C1 segment of cervical spinal cord (tissue), 14 donors: ENCODE measurements around the gene CLCNKB.
"Not testable (repeated sequence)": the region's sequence is repeated elsewhere in the genome, so short reads cannot be mapped to it uniquely, and the experiment has no call there.

Experiments
- DNase-seq, 14 donors: peaks; one replicate each; lab custom pipeline; 2025; lab: John Stamatoyannopoulos, UW

The CLCNKB gene

DNA sequence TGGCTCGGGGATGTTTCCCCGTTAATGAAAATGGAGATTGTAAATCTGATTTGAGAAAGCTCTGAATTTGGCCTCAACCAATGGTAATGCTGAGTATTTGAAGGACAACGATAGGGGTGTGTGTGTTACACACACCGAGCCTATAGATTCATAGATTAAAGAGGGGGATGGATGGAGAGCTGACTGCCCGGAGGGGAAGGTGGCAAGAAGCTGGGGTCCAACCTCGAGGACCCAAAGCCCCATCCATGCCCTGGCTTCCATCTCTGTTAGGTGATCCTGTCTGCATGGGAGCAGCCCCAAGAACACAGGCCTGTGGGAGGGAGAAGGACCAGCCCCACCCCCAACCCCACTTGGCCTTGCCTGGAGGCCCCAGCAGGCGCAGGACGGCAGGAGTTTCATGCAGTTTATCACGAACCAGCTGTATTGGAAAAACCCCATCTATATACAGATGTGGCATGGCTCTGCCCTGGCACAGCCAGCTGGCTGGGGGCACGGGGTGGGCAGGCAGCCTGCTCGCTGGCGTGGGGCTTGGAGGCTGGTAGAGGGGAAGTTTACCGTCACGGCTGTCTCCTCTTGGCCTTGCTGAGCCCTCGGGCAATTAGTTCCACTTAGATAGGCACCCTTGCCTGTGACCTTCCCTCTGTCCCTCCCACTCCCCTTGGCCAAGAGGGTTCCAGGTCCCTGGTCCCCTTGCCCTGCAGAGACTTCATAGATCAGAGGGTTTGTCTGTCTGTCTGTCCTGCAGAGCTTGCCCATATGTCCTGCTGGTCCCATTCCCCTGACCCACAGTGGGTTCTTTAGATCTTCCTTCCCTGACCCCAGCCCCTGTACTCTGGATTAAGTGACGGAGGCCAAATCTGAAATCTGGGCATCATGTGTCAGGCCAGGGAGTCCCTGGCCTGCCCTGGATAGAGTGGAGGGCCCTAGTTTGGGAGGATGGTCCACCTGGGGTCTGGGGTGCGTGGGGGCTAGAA lies 28.8 kb upstream of the CLCNKB start:
- DNase-seq = peak in 1 of 14 donors; percentile 57

DNA sequence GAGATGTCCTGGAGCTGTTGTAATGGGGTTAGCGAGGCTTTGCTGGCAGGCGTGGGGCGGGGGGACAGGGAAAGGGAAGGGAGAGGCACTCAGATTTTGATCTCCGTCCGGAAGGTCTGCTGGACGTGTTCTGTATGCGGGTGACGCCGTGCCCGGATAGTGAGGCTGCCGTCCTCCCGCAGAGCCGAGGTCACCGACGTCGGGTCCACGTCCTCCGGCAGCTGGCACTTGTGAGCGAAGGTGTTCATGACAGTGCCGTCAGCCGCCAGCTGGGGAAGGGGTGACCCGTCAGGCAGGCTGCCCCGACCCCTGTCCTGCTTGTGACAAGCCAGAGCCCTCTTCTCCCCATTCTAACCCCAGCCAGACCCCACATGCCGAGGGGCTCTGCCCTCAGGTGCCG lies 28.1 kb upstream of the CLCNKB start:
- DNase-seq = no peak

DNA sequence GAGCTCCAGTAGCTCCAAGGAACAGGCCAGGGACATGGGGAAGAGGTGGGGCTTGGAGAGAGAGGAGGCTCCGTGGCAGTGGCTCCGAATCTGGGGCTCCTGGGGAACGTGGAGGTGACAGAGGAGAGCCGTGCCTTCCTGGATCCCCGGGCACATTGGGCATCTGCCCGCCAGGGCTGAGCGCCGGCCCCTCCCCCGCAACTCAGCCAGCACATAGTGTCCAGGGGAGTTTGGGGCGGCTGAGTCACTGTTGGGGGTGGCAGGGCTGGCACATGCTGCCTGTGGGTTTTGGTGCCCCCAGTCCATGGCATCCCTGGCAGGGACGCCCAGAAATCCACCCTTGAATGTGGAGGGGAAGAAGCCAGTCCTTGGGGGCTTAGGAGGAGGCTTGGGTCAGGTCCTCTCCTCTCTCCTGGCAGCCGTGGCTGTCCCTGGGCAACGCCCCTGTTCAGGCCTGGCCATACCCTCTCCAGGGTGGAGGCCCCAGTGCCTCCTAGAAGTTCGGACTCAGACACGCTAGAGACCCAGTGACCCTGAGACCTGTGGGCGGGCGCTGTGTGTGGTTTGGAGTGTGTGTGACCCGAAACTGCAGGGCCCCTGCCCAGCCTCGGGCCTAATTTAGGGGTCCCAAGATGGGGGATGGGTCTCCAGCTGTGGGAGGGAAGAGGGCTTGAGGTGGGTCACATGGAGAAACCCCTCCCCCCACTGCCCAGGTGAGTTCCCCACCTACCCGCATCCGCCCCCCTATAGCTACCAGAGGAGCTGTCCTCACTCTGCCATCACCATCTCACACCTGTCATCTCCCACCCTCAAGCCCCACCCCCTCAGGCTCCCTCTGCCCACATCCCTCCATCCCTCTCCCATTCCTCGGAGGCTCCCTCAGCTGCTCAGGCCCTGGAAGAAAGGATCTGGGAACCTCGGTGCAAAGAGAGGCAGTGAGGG lies 27.4 kb upstream of the CLCNKB start:
- peak in 1 of 14 donors; percentile 57 for DNase-seq

DNA sequence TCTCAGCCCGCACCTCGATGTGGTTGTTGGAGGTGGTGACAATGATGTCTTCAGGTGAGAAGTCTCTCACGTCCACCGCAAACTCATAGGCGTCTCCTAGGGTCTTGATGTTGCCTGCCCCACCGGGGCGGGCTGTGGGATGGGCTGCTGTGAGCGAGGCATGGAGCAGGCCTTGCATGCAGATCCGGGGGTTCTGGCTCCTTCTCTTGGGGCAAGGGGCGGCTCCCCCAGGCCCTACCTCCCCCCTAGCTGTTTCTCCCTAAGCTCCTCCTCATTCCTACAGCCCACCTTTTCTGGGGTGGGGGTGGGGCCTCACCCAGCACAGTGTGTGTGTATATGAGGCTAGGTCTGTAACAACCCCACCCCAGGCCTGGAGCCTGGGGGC lies 26.5 kb upstream of the CLCNKB start:
- no peak for DNase-seq

DNA sequence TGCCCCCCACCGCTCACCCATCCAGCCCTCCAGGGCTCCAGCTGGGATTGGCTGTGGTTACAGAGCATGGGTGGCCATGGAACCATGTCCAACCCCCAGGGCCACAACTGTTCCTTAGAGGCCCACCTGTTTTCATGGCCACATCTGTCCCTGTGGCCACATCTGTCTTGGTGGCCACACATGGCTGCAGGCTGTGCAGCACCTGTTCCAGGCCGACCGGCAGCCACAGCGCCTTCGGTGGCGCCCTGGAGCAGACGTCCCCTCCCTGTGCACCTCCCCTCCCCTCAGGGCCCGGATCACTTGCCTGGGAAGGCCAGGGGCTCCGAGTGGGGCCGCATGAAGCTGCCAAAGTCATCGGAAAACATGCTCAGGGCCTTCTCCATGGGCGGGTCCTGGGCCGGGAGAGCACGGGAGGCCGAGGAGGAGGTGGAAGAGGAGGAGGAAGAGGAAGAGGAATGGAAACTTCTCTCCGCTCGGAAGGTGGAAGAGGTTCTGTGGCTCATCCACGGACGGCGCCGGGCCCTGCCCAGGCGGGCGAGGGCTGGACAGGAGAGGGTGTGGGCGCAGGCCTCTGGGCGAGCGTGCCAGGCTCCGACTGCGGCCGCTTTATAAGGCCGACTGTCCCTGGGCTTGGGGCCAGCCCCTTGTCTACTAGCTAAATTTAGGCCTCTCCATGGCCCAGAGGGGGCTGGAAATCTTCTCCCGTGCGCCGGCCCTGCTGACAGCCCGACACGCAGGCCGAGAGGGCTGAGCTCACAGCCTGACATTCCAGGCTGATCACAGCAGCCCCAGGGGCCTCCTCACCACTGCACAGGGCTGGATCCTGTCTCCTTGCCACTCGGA lies 25.9 kb upstream of the CLCNKB start, which contains the start of gene HSPB7:
Gene HSPB7, minus strand, starts transcription at position 583 of the 843 bp plus-strand sequence. Its CDS starts 80 bp downstream, at position 503.
- DNase-seq = peak in 11 of 14 donors; percentile 7 to 95 (median 33)

DNA sequence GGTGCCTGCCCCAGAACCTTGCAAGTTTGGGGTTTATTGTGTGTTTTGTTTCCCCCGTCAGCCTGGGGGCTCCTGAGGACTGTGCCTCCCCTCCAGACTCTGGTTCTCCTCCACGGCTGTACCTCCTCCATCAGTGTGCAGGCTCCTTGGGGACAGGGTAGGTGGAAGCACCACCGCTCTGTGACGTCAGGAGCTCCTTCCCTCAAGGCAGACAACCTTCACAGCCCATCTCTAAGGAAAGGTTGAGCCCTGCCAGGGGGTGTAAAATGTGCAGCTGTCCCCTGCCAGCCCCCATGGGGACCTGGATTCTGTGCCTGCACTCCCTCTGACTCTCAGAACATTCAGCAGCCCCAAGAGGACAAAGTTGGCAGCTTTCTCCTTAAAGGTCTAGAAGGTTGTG lies 25.3 kb upstream of the CLCNKB start:
- no peak for DNase-seq

DNA sequence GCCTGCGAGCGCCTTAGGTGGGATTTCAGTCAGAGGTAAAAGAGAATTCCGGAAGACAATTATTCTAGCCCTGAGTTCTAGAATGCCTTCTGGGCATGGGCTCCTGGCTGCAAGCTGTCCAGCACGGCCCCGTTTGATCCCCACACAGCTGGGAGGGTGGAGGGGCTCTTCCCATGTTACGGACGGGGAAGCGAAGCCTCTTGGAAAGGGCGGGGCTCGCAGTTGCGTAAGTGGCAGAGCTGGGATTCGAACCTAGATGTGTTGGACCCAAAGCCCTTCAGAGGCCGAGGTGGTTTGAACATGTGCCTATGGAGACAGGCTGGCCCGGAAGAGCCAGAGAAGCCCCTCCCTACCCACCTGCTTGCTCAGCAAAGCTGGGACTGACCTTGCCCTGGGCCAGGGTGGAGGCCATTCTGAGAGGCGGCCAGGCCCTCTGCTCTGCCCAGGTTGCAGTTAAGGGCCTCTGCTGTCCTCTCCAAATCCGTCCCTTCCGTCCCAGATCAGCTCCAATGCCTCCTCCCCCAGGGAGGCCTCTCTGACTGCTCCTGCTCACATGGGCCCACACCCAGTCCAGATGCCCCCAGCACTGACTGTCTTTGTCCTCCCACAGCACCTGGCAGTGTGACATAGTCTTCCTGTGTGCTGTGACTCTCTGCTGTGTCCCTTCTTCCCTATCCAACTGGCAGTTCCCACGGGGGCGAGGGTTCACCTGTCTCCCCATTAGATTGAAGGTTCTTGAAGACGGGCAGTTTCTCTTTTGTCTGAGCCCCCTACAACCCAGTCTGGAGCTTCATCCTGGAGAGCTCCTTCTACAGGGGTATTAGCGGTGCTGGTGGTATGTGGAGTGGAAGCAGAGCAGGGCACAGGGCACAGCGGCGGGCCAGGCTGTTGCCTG lies 24.6 kb upstream of the CLCNKB start:
- peak in 1 of 14 donors; percentile 19 for DNase-seq

DNA sequence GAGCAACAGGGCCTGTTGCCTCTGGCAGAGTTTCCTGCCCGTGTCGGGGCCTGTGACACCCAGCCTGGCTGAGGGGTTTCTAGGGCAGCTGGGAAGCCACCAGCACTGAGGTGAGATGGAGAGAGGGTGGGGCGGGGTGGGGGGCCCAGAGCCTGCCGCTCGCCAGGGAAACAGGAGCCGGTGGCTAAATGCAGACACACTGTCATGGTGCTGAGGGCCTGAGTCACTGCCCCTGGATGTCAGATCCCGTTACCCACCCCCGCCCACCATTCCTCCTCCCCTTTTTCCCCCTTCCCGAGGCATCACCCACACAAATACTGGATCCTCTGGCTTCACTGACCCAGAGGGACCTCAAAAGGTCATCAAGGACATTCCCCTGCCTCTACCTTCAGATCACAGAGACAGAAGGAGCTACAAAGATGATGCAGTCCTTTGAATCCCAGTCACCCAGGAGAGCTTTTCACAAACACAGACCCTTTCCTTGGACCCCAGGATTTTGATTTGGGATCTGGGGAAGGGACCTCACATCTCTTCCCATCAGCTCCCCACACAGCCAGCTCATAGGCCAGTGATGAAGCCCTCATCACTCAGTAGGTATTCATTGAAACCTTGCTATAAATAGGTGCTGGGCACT lies 23.8 kb upstream of the CLCNKB start:
- peak in 4 of 14 donors; percentile 8 to 79 (median 12) for DNase-seq

DNA sequence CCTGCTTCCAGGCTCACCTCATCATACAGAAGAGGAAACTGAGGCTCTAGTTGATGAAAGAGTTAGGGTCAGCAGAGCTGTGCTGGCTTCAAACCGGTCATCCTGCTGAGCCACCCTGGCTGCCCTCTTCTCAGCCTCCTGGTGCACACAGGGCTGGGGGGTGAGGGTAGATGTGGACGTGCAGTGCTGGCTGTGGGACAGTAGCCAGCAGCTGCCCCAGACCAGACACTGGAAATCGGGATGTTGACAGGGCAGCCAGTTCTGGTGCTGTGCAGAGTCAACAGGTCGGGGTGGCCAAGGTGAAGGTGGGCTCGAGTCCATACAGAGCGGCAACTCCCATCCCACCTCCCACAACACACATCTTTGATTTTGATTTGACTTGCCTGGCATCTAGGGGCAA lies 23.3 kb upstream of the CLCNKB start:
- no peak for DNase-seq

DNA sequence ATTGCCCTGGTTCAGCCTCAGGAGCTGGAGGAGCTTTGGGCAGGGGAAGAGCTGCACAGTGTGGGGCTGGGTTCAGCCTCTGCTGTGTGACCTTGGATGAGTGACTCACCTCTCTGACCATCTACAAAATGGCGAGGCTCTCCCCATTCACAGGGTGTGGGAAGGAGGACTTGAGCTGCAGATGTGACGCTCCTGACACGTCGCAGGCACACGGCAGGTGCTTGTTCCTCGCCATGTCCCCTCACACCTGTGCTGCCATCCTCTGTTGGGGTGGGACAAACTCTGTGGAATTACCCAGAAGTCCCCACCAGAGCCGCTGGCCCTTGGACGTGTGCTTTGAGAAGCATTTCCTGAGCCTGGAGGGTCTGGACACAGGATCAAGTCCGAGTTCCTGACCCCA lies 22.7 kb upstream of the CLCNKB start:
- DNase-seq = not testable (repeated sequence)

DNA sequence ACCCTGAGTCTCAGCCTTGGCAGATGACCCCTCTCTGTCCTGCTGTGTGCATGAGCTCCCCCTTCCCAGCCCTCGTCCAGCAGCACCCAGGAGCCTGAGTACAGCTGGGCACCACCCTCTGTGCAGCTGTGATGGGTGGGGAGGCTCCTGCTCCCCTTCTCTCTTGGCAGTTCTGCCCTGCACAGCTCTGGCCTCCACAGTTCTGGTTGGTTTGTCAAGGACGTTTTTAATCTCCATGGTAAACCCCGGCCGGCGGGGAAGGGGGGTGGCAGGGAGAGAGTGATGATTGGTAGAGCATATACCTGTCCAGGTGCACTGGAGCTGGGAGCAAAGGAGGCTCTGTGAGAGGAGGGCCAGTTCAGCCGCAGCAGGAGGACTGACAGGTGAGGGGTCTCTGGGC lies 21.9 kb upstream of the CLCNKB start, which contains the start of gene CLCNKA:
Gene CLCNKA, plus strand, starts transcription at position 356 of the 400 bp plus-strand sequence. CDS start 584 bp downstream, outside the sequence.
- DNase-seq = no peak

DNA sequence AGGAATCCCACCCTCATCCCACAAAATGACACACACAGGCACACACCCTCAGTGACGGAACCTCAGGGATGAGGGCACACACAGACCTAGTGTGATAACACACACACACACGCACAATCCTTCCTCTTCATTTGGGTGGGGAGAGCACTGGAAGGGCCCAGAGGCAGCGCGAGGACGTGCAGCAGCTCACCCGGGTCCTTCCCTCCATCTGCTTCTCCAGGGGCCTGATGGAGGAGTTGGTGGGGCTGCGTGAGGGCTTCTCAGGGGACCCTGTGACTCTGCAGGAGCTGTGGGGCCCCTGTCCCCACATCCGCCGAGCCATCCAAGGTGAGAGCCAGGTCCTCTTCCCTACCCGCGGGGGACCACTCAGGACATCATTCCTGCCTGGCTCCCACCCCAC lies 21.2 kb upstream of the CLCNKB start:
- no peak for DNase-seq

DNA sequence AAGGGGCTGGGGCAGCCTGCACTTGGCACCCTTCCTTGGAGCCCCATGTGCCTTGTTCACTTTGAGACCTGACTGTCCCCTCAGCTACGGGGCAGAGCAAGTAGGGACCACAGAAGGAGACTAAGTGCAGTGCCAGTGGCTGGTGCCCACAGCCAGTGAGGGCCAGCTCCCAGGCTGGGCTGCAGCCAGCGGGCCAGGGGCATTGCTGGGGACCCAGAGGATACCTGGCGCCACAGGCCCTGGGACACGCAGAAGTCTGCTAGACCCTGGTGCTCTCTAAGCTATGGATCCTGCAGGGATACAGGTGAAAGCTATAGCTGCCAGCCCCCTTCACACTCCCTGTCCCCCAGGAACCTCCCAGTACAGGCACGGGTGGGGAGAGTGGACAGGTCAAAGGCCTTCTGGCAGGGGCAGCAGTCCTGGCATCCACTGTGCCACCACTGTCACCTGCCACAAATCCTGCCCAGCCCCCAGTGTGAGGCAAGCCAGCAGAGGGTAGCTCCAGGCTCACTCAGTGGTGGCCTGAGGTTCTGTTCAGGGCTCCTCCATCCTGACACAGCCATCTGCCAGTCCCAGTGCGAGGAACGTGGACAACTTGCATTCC lies 20.4 kb upstream of the CLCNKB start:
- DNase-seq = no peak

DNA sequence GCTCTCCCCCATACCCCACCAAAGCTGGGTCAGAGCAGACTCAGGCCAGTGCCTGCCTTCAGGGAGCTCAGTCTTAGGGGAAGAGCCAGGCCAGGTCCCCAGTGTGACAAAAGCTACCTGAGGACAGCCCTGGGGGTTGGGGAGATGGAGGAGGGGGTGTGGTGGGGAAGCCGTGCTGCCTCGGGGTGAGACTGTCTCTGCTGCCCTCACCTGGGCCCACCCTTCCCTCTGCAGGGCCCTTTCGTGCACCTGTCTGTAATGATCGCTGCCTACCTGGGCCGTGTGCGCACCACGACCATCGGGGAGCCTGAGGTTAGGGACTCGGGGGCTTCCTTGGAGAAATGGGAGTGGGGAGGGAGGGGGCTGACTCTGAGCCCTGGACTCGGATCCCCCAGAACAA lies 17.3 kb upstream of the CLCNKB start:
- DNase-seq = not testable (repeated sequence)

DNA sequence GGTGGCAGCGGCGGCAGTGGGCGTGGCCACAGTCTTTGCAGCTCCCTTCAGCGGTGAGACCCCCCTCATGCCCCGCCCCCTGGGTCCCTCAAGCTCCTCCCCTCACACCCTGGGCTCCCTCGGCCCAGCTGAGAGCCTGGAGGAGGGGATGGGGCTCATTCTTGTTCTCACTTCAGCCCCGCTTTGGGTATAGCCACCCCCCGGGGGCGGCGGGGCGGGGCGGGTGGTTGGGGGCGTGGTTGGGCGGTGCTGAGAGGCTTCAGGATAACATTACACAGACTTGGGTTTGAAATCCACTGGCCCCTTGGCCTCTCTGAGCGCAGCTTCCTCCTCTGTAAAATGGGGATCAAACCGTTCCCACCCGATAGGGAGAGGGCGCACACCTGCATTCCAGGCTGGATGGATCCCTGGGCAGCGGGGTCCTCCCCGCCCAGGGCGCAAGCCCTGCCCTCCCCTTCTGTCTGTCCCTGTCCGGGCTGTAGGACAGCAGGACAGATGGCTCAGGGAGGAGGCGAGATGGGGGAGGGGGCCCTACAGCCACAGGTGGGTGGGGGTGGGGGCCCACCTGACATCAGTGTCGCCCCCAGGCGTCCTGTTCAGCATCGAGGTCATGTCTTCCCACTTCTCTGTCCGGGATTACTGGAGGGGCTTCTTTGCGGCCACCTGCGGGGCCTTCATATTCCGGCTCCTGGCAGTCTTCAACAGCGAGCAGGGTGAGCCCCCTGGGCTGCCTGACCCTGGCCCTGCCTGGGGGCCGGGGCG lies 16.7 kb upstream of the CLCNKB start:
- no peak for DNase-seq

DNA sequence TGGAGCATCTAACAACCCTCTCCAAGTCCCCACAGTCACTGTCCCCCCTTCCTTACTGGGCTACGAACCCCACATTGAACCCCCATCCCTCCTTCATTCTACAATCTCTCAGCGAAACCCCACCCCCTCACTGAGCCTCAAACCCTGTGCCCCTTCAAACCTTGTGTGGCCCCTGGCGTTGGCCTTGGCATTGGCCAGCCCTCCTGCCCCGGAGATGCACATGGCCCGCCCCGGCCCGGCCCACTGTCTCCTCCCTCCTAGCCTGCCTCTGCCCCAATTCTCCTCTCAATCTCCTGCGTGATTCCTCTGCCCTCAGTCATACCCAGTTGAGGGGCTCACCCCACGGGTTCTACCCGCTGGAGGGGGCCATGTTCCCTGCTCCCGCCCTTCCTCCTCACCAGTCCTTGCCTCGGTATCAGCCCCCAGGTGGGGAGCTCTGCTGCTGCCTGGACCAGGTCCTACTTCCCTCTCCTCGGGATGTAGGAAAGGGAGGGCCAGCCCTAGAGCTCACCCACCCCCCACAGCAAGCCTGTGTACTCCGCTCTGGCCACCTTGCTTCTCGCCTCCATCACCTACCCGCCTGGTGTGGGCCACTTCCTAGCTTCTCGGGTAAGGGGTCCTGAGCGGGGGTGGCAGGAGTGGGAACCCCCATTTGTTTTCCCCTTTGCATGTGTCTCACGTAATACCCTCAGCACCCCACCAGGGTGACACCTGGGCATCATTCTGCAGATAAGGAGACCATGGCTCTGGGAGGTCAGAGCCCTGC lies 15.2 kb upstream of the CLCNKB start:
- no peak for DNase-seq

DNA sequence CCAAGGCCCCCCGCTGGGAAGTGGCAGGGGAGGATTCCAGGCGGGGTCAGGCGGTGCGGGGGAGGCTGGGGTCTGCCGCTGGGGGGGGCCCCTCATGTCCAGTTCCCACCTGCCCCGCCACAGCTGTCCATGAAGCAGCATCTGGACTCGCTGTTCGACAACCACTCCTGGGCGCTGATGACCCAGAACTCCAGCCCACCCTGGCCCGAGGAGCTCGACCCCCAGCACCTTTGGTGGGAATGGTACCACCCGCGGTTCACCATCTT lies 14.6 kb upstream of the CLCNKB start:
- not testable (repeated sequence) for DNase-seq

DNA sequence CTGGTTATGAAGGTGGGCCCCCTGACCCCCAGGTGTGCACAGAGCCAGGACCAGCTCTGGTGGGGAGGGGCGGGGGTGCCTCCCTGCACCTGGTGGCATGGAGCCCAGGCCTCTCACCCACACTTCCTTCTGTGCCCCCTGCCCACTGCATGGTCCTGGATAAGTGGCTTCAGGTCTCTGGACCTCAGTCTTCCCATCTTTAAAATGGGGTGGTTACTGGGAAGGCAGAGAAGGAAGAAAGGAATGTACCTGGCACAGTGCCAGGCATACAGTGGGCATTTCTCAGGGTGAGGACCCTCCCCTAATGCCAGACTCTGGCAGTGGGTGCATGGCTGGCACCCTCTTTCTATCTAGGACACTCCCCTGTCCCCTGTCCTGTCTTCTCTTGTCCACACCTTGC lies 14.3 kb upstream of the CLCNKB start:
- DNase-seq = no peak
